Thymus (tissue), 11 donors: ENCODE data around the gene PKN2. TPM values are rescaled to one million over a fixed set of nuclear protein-coding genes. Genes with fewer than 3 reads are reported as not detected.

Source experiments
- DNase-seq, 9 donors: peaks; one replicate each; pipeline ENCODE4 v3.0.0-alpha.2; 2013; ENCODE audit warnings: low spot score in 9 of 9, low read depth in 6 of 9, missing footprints in 1 of 9
- H3K27ac ChIP-seq, 2 donors: one replicate each; pipeline ENCODE4 v1.5.1; 2013; ENCODE audit warnings: control low read depth in 1 of 2, low read depth in 1 of 2, low read length in 1 of 2, mild to moderate bottlenecking in 1 of 2, moderate library complexity in 1 of 2
- H3K27me3 ChIP-seq, 2 donors: one replicate each; pipeline ENCODE4 v1.5.1; 2013; ENCODE audit warnings: low read length in 1 of 2; ENCODE audit not compliant: control insufficient read depth in 2 of 2, insufficient read depth in 1 of 2
- H3K36me3 ChIP-seq, 2 donors: one replicate each; pipeline ENCODE4 v1.5.1; 2013; ENCODE audit warnings: low read length in 1 of 2, mild to moderate bottlenecking in 1 of 2, moderate library complexity in 1 of 2; ENCODE audit not compliant: control insufficient read depth in 2 of 2, insufficient read depth in 2 of 2
- H3K4me1 ChIP-seq, 2 donors: one replicate each; pipeline ENCODE4 v1.5.1; 2013; ENCODE audit warnings: low read length in 2 of 2; ENCODE audit not compliant: control insufficient read depth in 2 of 2, insufficient read depth in 2 of 2
- H3K4me3 ChIP-seq, 2 donors: one replicate each; pipeline ENCODE4 v1.5.1; 2013; ENCODE audit warnings: low read length in 2 of 2, control low read depth in 1 of 2, mild to moderate bottlenecking in 1 of 2
- H3K9me3 ChIP-seq, 2 donors: one replicate each; pipeline ENCODE4 v1.5.1; 2013; ENCODE audit warnings: low read length in 1 of 2, mild to moderate bottlenecking in 1 of 2; ENCODE audit not compliant: control insufficient read depth in 2 of 2, insufficient read depth in 1 of 2
- WGBS: extraction: QIAGEN DNeasy Blood & Tissue Kit; methylation state at CpG from one replicate; pipeline ENCODE4 v1.1.7; 2013; 5-methylcytosine and 5-hydroxymethylcytosine counted together
- polyA plus RNA-seq: library from polyadenylated mRNA; stranded (reverse); fragments of 200-250 nt; gene quantifications from one replicate; pipeline ENCODE4 v1.2.3, GENCODE V29; 2013
- total RNA-seq: library from RNA; stranded (reverse); fragments of 120-200 nt; gene quantifications from one replicate; pipeline ENCODE4 v1.2.4, GENCODE V29; 2013
- donor health status: healthy.

PKN2 gene
- total and polyA plus RNA-seq, 2 donors, result 26.0 to 27.5 TPM

- Histone ChIP-seq H3K27ac (no peak overlapping the region), H3K36me3 (no peaks in the 10 kb centered on the region), H3K4me3 (no peak overlapping the region), H3K9me3 (no peaks in the 10 kb centered on the region), H3K27me3 (no peaks in the 10 kb centered on the region), H3K4me1 (peaks cover 0 to 3% of the 10 kb centered on the region in 2 donors)
- no peak for DNase-seq
- 49% methylated on average over 2 of the region's 2 CpGs for WGBS
Observed at GRCh38 chr1:88662723-88663122, 21.4 kb upstream of the PKN2 start.

GRCh38 chr1:88668405-88668804 is 15.7 kb upstream of the PKN2 start:
- Histone ChIP-seq H3K9me3 (no peaks in the 10 kb centered on the region), H3K27me3 (no peaks in the 10 kb centered on the region), H3K36me3 (no peaks in the 10 kb centered on the region), H3K4me1 (no peaks in the 10 kb centered on the region), H3K27ac (no peak overlapping the region), H3K4me3 (no peak overlapping the region)
- WGBS, result 97% methylated on average over 3 of the region's 3 CpGs
- DNase-seq, result no peak

GRCh38 chr1:88670462-88670861 is 13.6 kb upstream of the PKN2 start:
- Histone ChIP-seq H3K9me3 (no peaks in the 10 kb centered on the region), H3K4me1 (no peaks in the 10 kb centered on the region), H3K4me3 (no peak overlapping the region), H3K36me3 (no peaks in the 10 kb centered on the region), H3K27me3 (no peaks in the 10 kb centered on the region), H3K27ac (no peak overlapping the region)
- 91% methylated on average over 3 of the region's 3 CpGs for WGBS
- DNase-seq, result no peak

GRCh38 chr1:88673446-88673845 is 10.6 kb upstream of the PKN2 start:
- no peak for DNase-seq
- Histone ChIP-seq H3K27ac (no peak overlapping the region), H3K27me3 (no peaks in the 10 kb centered on the region), H3K4me3 (no peak overlapping the region), H3K9me3 (no peaks in the 10 kb centered on the region), H3K4me1 (no peaks in the 10 kb centered on the region), H3K36me3 (no peaks in the 10 kb centered on the region)

GRCh38 chr1:88678405-88678804 is 5.7 kb upstream of the PKN2 start:
- no peaks in the 10 kb centered on the region for H3K36me3 ChIP-seq
- H3K27ac ChIP-seq, result no peak overlapping the region
- no peak overlapping the region for H3K4me3 ChIP-seq
- peaks cover 6 to 7% of the 10 kb centered on the region in 2 donors for H3K4me1 ChIP-seq
- no peaks in the 10 kb centered on the region for H3K27me3 ChIP-seq
- no peaks in the 10 kb centered on the region for H3K9me3 ChIP-seq
- WGBS, result 95% methylated on average over 3 of the region's 3 CpGs
- no peak for DNase-seq

- WGBS, result 65% methylated on average over 3 of the region's 3 CpGs
- peaks cover 6 to 8% of the 10 kb centered on the region in 2 donors for H3K4me1 ChIP-seq
- no peak for DNase-seq
- H3K27me3 ChIP-seq, result no peaks in the 10 kb centered on the region
- no peak overlapping the region for H3K4me3 ChIP-seq
- no peaks in the 10 kb centered on the region for H3K9me3 ChIP-seq
- no peaks in the 10 kb centered on the region for H3K36me3 ChIP-seq
- H3K27ac ChIP-seq, result no peak overlapping the region
Observed at GRCh38 chr1:88680471-88680870, 3.6 kb upstream of the PKN2 start.

- no peak for DNase-seq
- H3K4me3 ChIP-seq, result no peak overlapping the region
- no peak overlapping the region for H3K27ac ChIP-seq
- peaks cover 6 to 8% of the 10 kb centered on the region in 2 donors for H3K4me1 ChIP-seq
- no peaks in the 10 kb centered on the region for H3K9me3 ChIP-seq
- no peaks in the 10 kb centered on the region for H3K27me3 ChIP-seq
- H3K36me3 ChIP-seq, result no peaks in the 10 kb centered on the region
- WGBS, result 97% methylated on average over 3 of the region's 3 CpGs
Observed at GRCh38 chr1:88680911-88681622, 3.0 kb upstream of the PKN2 start.

- H3K27me3 ChIP-seq, result no peaks in the 10 kb centered on the region
- H3K9me3 ChIP-seq, result no peaks in the 10 kb centered on the region
- H3K27ac ChIP-seq, result peak overlapping the region; percentile 98 to 99
- peak; percentile 27 to 84 (median 68) for DNase-seq
- H3K4me3 ChIP-seq, result peak overlapping the region; percentile 79 to 96
- no peaks in the 10 kb centered on the region for H3K36me3 ChIP-seq
- peaks cover 6 to 8% of the 10 kb centered on the region in 2 donors for H3K4me1 ChIP-seq
- under 1% methylated on average over 58 of the region's 58 CpGs for WGBS
Observed at GRCh38 chr1:88684482-88685258, 597 bp downstream of the PKN2 start.

- peak in 3 of 9 donors; percentile 8 to 50 (median 23) for DNase-seq
- H3K4me3 ChIP-seq, result peak overlapping the region; percentile 79 to 96
- no peaks in the 10 kb centered on the region for H3K27me3 ChIP-seq
- peaks cover 6 to 8% of the 10 kb centered on the region in 2 donors for H3K4me1 ChIP-seq
- WGBS, result under 1% methylated on average over 7 of the region's 7 CpGs
- peak overlapping the region in 1 of 2 donors; percentile 99 for H3K27ac ChIP-seq
- H3K9me3 ChIP-seq, result no peaks in the 10 kb centered on the region
- H3K36me3 ChIP-seq, result no peaks in the 10 kb centered on the region
Observed at GRCh38 chr1:88685259-88685620, 1.2 kb downstream of the PKN2 start.
